ENCODE measurements around the gene NIT2.
"Not testable (repeated sequence)": the region's sequence is repeated elsewhere in the genome, so short reads cannot be mapped to it uniquely, and the experiment has no call there.

Gene NIT2

GRCh38 chr3:100334488-100335351, at the start of gene NIT2:
TSS of gene NIT2 (plus strand) at chr3:100334757. CDS start at chr3:100334792, 35 bp downstream.
- peak; percentile 16 to 33 for DNase-seq (ENCODE audit: low read depth in 2 of 2)

- no peak for DNase-seq (ENCODE audit: low read depth in 2 of 2)
Observed at GRCh38 chr3:100288288-100288894, 46.2 kb upstream of the NIT2 start.

- no peak for DNase-seq (ENCODE audit: low read depth in 2 of 2)
Observed at GRCh38 chr3:100289339-100289738, 45.2 kb upstream of the NIT2 start.

- no peak for DNase-seq (ENCODE audit: low read depth in 2 of 2)
Observed at GRCh38 chr3:100295089-100295488, 39.5 kb upstream of the NIT2 start.

- no peak for DNase-seq (ENCODE audit: low read depth in 2 of 2)
Observed at GRCh38 chr3:100297784-100298183, 36.8 kb upstream of the NIT2 start.

GRCh38 chr3:100299016-100299415, 35.5 kb upstream of the NIT2 start:
- no peak for DNase-seq (ENCODE audit: low read depth in 2 of 2)

DNA sequence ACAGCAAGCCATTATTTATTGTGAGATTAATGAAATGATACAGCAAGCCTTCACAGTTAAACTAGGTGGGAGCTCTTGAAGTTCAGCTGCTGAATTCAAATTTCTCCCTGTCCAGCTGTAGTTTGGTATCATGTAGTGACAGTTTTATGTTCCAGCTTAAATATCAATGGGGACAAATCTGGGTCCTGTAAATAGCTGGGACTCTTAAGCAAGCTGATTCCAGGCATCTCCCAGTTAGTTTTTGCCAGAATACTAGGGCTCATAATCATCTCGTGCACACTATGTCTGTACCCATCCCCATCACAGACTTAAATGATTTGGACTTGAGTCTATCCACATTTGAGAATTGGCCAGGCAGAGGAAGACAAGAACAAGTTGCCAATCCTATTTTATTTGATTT, 27.9 kb upstream of the NIT2 start:
- DNase-seq (ENCODE audit: low read depth in 2 of 2), result no peak

- no peak for DNase-seq (ENCODE audit: low read depth in 2 of 2)
Observed at GRCh38 chr3:100310355-100310965, 24.1 kb upstream of the NIT2 start.

GRCh38 chr3:100311011-100311410, 23.5 kb upstream of the NIT2 start:
- DNase-seq (ENCODE audit: low read depth in 2 of 2), result no peak

GRCh38 chr3:100316641-100317069, 17.9 kb upstream of the NIT2 start:
- DNase-seq (ENCODE audit: low read depth in 2 of 2), result peak; percentile 21 to 34

DNA sequence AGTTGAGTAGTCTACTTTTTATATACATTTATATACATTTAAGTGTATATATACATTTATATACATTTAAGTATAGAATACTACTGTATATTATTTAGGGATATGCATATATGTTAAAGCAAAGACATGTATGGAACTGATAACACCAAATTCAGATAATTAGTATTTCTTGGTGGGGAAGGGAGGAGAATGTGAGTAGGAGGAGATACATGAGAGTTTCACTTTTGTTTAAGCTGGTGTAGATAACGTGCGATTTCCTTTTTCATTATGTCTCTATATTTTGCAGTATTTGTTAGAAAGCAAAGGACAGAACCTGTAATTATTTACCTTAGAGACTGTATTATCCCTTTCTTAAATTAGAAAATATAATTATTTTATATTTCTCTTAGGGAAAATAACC, 16.6 kb upstream of the NIT2 start:
- DNase-seq (ENCODE audit: low read depth in 2 of 2), result no peak

DNA sequence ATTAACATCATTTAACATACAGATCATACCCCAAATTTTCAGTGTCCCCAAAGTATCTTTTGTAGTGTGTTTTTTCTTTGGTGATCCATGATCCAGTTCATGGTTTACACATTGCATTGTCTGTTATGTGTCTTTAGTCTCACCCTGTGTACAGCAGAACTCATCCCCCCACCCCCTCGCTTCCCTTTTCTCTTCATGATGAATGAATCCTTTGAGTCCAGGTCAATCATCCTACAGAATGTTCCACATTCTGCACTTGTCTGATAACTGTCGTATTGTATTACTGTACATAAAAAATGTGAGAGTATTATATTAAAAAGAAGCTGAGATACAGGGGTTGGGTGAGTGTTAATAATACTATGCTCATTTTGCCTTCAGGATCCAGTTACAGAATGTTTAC, 14.6 kb upstream of the NIT2 start:
- no peak for DNase-seq (ENCODE audit: low read depth in 2 of 2)

DNA sequence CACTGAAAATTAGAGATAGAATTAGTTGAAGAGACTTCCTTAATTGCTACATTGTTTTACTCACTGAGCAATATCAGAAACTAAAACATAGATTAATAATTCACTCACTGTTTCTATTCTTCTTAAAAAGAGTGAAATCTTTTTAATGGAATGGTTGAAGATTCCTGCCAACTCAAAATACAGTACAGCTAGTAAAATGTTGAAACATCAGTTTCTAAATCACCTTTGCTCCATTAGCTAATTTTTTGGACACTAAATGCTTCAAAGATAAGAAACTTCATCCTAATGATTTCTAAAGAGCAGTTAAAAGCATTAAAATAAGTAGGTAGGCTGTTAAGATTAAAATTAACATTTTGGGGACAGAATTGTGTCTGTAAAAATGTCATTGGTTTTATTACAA, 10.5 kb upstream of the NIT2 start:
- DNase-seq (ENCODE audit: low read depth in 2 of 2), result no peak

DNA sequence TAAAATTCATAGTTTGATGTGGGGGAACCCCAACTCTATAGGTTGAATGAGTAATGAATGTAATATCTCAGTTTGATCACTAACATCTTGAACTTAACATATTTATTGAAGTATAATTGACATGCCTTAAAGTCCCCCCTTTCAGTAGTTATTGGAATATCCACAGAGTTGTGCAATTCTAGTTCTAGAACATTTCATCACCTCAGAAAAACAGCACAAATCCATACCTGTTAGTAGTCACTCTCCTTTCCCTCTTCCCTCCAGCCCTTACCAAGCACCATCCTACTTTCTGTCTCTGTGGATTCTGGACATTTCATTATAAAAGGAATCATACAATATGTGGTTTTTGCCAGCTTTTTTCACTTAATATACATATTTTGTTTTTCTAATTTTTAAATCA, 8.7 kb upstream of the NIT2 start:
- no peak for DNase-seq (ENCODE audit: low read depth in 2 of 2)

DNA sequence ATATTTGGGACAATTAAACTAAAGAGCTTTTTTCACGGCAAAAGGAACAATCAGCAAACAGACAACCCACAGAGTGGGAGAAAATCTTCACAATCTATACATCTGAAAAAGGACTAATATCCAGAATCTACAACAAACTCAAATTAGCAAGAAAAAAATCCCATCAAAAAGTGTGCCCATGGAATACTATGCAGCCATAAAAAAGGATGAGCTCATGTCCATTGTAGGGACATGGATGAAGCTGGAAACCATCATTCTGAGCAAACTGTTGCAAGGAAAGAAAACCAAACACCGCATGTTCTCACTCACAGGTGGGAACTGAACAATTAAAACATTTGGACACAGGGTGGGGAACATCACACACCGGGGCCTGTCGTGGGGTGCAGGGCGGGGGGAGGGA, 7.2 kb upstream of the NIT2 start:
- DNase-seq (ENCODE audit: low read depth in 2 of 2), result not testable (repeated sequence)

GRCh38 chr3:100329800-100330489, 4.6 kb upstream of the NIT2 start:
- DNase-seq (ENCODE audit: low read depth in 2 of 2), result no peak

- no peak for DNase-seq (ENCODE audit: low read depth in 2 of 2)
Observed at GRCh38 chr3:100330651-100331050, 3.9 kb upstream of the NIT2 start.

GRCh38 chr3:100331660-100332059, 2.9 kb upstream of the NIT2 start:
- DNase-seq (ENCODE audit: low read depth in 2 of 2), result no peak

- DNase-seq (ENCODE audit: low read depth in 2 of 2), result no peak
Observed at GRCh38 chr3:100333051-100333450, 1.5 kb upstream of the NIT2 start.

DNA sequence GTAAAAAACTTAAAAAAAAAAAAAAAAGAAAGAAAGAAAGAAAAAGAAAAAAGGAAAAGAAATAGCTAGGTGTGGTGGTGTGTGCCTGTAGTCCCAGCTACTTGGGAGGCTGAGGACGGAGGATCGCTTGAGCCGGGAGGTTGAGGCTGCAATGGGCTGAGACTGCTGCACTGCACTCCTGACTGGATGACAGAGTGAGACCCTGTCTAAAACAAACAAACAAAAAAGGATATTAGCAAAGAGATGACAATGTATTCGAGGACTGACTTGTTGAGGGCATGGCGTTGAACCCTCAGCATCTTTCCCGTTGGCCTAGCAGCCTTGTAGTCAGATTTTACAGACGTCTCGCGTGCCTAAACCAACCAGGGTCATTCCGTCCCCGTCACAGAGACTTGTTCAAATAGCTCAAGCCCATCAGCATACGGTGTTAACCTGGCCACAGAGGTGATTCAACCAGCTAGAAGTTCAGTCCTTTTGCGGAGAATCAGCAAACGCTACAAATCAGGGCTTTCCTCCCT, 528 bp upstream of the NIT2 start:
- DNase-seq (ENCODE audit: low read depth in 2 of 2), result no peak

DNA sequence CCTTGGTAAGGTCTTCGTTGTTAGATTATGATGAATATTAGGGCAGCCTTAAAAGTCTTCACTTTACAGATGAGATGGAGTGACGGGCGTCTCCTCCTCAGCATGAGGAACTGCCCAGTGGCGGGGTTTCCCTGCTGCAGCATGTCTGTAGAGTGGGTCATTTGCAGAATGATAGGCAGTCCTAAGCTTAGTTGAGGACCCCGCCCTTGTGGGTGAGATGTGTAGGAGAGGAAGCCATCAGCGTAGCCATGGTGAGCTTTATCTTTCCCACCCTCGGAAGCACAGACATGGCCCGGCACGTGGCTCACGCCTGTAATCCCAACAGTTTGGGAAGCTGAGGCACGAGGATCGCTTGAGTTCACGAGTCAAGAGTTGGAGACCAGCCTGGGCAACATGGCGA, 877 bp downstream of the NIT2 start:
- no peak for DNase-seq (ENCODE audit: low read depth in 2 of 2)

GRCh38 chr3:100336229-100336628, 1.7 kb downstream of the NIT2 start:
- not testable (repeated sequence) for DNase-seq (ENCODE audit: low read depth in 2 of 2)

Data from fibroblast of skin of left quadriceps (primary cell).